Posterior cingulate gyrus (tissue), 11 donors: Measurements from ENCODE around the gene KCNN1.

Experiments
- DNase-seq, 10 donors: peaks; one replicate each; pipeline versions ENCODE4 v3.0.0 to v3.0.0-alpha.2; 2020 to 2021; ENCODE audit warnings: mixed read lengths in 3 of 10
- intact Hi-C: fragments of 100-400 bp; cut with DNase I; formaldehyde crosslinking; loops from one replicate; pipeline ENCODE4 v1.15.1; 2023

KCNN1 gene

GRCh38 chr19:17946965-17947784 is 19.7 kb upstream of the KCNN1 start:
- intact Hi-C loops = loop anchor here (2.0 kb wide), 1 partner anchor 50 kb away; no protein-coding TSS in a partner anchor

DNA sequence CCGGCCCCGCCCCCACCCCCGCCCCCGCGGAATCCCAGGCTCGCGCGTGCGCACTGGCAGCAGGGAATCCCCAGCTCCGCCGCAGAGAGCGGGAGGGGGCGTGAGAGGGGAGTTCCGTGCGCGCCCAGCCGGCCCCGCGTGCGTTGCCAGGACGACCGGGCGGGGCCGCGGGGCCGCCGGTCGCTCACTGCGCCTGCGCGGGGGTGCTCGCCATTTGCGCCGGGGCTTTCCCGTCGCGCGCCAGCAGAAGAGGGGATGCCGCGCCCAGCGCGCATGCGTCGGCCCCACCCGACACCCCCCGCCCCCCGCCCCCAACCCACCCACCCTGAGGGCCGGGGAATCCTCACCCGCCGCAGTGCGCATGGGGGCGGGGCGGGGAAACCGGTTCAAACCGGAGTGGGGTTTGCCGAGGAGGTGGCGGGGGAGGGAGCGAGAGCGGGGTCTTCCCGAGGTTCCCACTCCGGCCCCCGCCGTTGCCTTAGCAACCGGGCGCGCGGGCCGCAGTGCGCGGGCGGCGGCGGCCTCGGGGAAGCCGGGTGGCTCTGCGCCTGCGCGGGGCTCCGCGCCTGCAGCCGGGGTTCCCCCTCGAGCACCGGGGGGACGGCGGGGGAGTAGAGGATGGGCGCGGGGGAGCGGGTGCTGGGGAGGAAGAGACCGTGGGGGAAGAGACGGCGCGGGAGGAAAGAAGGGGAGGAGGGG is 18.9 kb upstream of the KCNN1 start:
- intact Hi-C loops = loop anchor here (2.0 kb wide), 1 partner anchor 49 kb away; no protein-coding TSS in a partner anchor
- DNase-seq = peak; percentile 77 to 98 (median 86)

More at GRCh38 chr19:17946965-17947784, 19.7 kb upstream of the KCNN1 start:
- no peak for DNase-seq

GRCh38 chr19:17948514-17948900 is 18.4 kb upstream of the KCNN1 start:
- intact Hi-C loops = no loop called here
- peak in 1 of 10 donors; percentile 76 for DNase-seq

DNA sequence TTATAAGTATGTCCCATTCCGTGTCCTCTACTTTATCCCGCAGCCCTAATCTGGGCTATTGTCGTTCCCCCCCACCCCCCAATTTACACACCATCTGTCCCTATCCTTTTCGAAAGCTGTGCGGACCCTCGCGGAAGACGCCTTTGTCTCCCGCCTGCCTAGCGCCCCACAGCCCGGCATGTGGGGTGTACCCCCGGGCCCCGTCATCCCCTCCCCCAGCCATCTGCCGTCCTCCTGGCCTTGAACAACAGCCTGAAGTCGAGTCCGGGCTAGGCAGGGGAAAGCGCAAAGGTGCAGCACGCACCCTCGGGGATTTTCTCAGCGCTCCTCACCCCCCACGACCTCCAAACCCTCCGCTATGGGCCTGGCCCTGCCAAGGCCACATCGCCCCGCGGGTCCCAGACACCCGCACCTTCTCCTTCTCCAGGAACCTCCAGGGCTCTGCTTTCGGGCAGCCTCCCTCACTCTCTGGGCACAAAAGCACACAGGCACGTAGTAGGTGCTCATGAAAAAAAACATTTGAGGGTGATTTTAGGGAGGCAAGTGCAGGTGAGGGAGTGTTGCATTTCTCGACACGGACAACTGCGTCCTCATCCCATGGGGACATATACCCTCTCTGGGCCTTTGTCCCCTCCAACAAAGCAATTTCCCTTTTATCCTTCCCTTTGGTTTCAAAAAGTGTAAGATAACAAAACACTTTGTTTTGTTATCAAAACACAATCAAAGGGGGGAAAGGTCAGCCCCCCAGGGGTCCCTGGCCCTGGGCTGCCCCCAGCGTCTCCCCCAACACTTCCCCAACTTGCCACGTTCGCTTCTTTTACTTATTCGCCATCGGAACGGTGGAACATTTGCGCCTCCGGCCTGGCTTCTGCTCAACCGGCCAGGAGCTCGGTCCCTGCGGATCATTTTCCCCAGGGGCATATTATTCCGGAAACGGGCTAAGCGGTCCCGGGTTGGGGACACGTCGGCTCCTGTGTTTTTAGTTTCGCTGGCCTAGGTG is 17.7 kb upstream of the KCNN1 start:
- intact Hi-C loops = no loop called here
- no peak for DNase-seq

DNA sequence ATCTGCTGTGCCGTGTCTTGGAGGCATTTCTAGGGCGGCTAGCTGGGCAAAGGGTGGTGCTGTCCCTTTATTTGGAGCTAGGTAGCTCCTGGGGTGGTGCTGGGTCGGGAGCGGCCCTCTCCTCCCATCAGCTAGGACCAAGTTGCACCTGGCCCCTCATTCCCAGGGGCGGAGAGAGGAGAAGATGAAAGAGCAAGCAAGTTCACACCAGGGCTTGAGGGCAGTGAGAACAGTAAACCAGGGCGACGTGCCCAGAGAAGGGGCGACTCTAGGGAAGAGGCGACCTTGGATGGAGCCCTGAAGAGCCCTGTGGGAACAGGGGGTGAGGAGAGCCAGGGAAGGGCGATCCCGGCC is 17.0 kb upstream of the KCNN1 start:
- DNase-seq = no peak
- intact Hi-C loops = no loop called here

- DNase-seq = peak in 4 of 10 donors; percentile 31 to 84 (median 80)
- intact Hi-C loops = no loop called here
These were observed 16.4 kb upstream of the KCNN1 start for GRCh38 chr19:17950310-17951156.

GRCh38 chr19:17951157-17951989 is 15.5 kb upstream of the KCNN1 start:
- DNase-seq = no peak
- intact Hi-C loops = no loop called here

DNA sequence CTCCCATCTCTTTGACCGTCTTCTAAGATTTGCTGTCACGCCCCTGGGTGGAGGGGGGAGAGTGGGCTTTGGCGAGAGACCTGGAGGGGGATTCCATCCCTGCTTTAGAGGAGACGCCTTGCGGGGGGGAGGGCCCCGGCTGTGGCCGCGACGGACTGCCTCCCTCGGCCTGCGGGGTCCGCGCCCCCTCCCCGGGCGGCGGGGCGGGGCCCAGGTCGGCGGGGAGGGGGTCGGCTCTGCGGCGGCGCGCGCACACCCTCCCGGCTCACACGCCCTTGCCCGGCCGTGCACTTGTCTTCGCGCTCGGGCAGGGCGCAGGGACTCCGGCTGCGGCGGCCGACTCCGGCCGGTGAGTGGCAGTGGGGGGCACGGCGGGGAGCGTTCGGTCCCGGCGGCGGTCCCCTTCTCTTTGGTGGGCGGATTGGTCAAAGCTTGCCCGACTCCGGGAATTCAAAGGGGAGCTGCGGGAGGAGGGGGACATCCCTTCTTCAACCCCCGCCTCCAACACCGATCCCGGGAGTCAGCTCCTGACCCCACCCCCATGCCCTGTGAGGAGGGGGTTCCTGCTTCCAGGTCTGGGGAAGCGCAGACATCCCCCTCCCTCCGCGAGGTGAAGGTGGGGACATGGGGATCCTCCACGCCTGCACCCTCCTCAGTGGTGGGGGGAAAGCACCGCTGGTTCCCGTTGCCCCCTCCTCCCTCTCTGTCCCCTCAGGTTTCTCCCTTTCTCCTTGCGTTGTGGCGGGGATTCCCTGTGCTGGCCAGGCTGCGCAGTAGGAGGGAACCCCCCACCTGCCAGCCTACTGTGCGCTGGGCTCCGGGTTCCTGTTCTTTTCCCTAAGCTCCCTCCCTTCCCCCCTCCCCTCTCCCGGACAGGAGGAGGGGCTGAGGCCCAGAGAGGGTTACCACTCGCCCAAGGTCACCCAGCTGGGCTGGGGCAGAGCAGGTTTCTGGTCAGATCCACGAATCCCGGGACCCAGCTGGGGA is 14.6 kb upstream of the KCNN1 start:
- no peak for DNase-seq
- intact Hi-C loops = no loop called here

- intact Hi-C loops = no loop called here
- DNase-seq = no peak
These were observed 13.5 kb upstream of the KCNN1 start for GRCh38 chr19:17953316-17953801.

- no peak for DNase-seq
- intact Hi-C loops = no loop called here
These were observed 13.0 kb upstream of the KCNN1 start for GRCh38 chr19:17953869-17954268.

DNA sequence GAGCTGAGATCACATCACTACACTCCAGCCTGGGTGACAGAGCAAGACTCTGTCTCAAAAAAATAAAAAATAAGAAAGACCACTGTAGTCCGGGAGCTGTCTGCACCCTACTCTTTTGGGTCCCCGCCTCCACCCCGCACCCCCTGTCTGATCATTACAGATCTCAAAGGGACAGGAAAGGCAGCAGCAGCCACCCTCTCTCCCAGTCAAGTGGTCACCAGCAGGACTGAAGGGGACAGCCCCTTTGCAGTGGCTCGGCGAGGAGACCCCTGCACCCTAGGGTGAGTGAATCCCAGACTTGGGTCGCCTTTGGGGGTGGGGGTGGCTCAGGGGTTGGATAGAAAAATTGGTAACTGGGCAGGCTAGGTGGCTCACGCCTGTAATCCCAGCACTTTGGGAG is 12.5 kb upstream of the KCNN1 start:
- peak in 1 of 10 donors; percentile 43 for DNase-seq

GRCh38 chr19:17957149-17957849 is 9.6 kb upstream of the KCNN1 start:
- intact Hi-C loops = no loop called here
- no peak for DNase-seq

More for the DNA sequence above, 12.5 kb upstream of the KCNN1 start:
- intact Hi-C loops = no loop called here

DNA sequence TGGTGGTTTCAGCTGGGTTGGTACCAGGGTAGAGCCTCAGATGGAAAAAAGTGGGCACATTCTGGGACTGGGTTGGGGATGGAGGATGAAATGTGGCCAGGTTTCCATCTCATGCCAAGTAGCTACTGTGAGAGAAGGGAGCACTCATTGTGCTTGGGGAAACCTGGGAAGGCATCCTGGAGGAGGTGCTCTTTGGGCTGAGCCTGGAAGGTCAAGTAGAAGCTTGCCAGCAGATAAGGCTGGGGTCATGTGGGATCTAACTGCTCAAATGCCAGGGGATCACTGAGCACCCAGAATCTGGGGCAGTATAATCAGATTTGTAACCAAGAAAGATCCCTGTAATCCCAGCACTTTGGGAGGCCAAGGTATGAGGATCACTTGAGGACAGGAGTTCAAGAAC is 9.0 kb upstream of the KCNN1 start:
- DNase-seq = no peak
- intact Hi-C loops = no loop called here

GRCh38 chr19:17963936-17964691 is 2.8 kb upstream of the KCNN1 start:
- intact Hi-C loops = no loop called here
- no peak for DNase-seq

GRCh38 chr19:17965370-17966128 is 1.4 kb upstream of the KCNN1 start:
- peak in 1 of 10 donors; percentile 39 for DNase-seq
- intact Hi-C loops = no loop called here
